SK-N-SH (cell line): ENCODE results near the gene GLIS1. TPM values are rescaled to one million over a fixed set of nuclear protein-coding genes. Genes with fewer than 3 reads are reported as not detected.

ENCODE experiments used
- CTCF ChIA-PET: fragments of 300-600, 350-600 bp; formaldehyde crosslinking; extraction: SDS; loops from one replicate; lab custom pipeline; 2021; lab: Yijun Ruan, JAX
- POLR2A ChIA-PET: fragments of 350-600 bp; sonication (Branson Sonifier 250); formaldehyde crosslinking; extraction: SDS; loops from one replicate; lab custom pipeline; 2020; ENCODE audit warnings: antibody characterized with exemption, inconsistent platforms; lab: Yijun Ruan, JAX
- DNase-seq: peaks from one replicate; pipeline ENCODE4 v3.0.0; 2012
- H2AFZ ChIP-seq: fragments of 200-600 bp; sonication (generic); 2 replicates; pipeline ENCODE4 v1.8.1; 2016; ENCODE audit warnings: antibody characterized with exemption, mild to moderate bottlenecking, low read depth
- H3F3A ChIP-seq: fragments of 200-600 bp; sonication (generic); replicated peaks from 2 replicates; pipeline ENCODE3; 2016; ENCODE audit warnings: antibody characterized with exemption, mild to moderate bottlenecking; ENCODE audit not compliant: insufficient read depth
- H3K27ac ChIP-seq, 2 experiments: fragments of 200-500 bp in 1 of 2; fragments of 200-600 bp in 1 of 2; sonication (Bioruptor generic) in 1 of 2; sonication (generic), shearing (Covaris generic) in 1 of 2; 2 replicates each; pipeline versions ENCODE4 v1.5.1 to v1.6.1; 2014 to 2016; ENCODE audit warnings: low read depth in 2 of 2, inconsistent platforms in 1 of 2, low read length in 1 of 2, mild to moderate bottlenecking in 1 of 2, mixed read lengths in 1 of 2
- H3K27me3 ChIP-seq: fragments of 200-600 bp; sonication (generic), shearing (Covaris generic); 2 replicates; pipeline ENCODE4 v1.6.1; 2016; ENCODE audit warnings: mixed run types; ENCODE audit not compliant: insufficient read depth
- H3K36me3 ChIP-seq, 2 experiments: fragments of 200-500 bp in 1 of 2; fragments of 200-600 bp in 1 of 2; sonication (Bioruptor generic) in 1 of 2; sonication (generic) in 1 of 2; replicated peaks in 1 of 2; 2 replicates each; pipeline versions ENCODE3 to v1.5.1; 2014 to 2016; ENCODE audit warnings: low read length in 1 of 2, mild to moderate bottlenecking in 1 of 2; ENCODE audit not compliant: insufficient read depth in 2 of 2, control insufficient read depth in 1 of 2
- H3K4me1 ChIP-seq, 2 experiments: fragments of 200-500 bp in 1 of 2; fragments of 200-600 bp in 1 of 2; sonication (Bioruptor generic) in 1 of 2; sonication (generic), shearing (Covaris generic) in 1 of 2; 2 replicates each; pipeline versions ENCODE4 v1.5.1 to v1.6.1; 2014 to 2016; ENCODE audit warnings: low read depth in 1 of 2, low read length in 1 of 2, mixed run types in 1 of 2; ENCODE audit not compliant: insufficient read depth in 2 of 2, control insufficient read depth in 1 of 2
- H3K4me2 ChIP-seq: fragments of 200-600 bp; sonication (generic), shearing (Covaris generic); 2 replicates; pipeline ENCODE4 v1.6.1; 2017; ENCODE audit warnings: mixed run types
- H3K4me3 ChIP-seq, 2 experiments: fragments of 200-500 bp in 1 of 2; fragments of 200-600 bp in 1 of 2; sonication (Bioruptor generic) in 1 of 2; sonication (generic), shearing (Covaris generic) in 1 of 2; 2 replicates each; pipeline versions ENCODE4 v1.5.1 to v1.8.1; 2014 to 2016; ENCODE audit warnings: low read depth in 2 of 2, inconsistent platforms in 1 of 2, low read length in 1 of 2, mild to moderate bottlenecking in 1 of 2, mixed read lengths in 1 of 2, moderate library complexity in 1 of 2
- H3K79me2 ChIP-seq: fragments of 200-600 bp; sonication (generic); 2 replicates; pipeline ENCODE4 v1.8.1; 2017; ENCODE audit warnings: mild to moderate bottlenecking; ENCODE audit not compliant: insufficient read depth
- H3K9ac ChIP-seq: fragments of 200-600 bp; sonication (generic); 2 replicates; pipeline ENCODE4 v1.6.1; 2017; ENCODE audit warnings: mixed run types
- H3K9me2 ChIP-seq: fragments of 200-600 bp; sonication (generic); 2 replicates; pipeline ENCODE4 v1.6.1; 2017; ENCODE audit warnings: mixed run types
- H3K9me3 ChIP-seq: fragments of 200-600 bp; sonication (generic); 2 replicates; pipeline ENCODE4 v1.6.1; 2017; ENCODE audit warnings: mixed run types, mild to moderate bottlenecking, moderate library complexity
- H4K20me1 ChIP-seq: fragments of 200-600 bp; sonication (generic); 2 replicates; pipeline ENCODE4 v1.6.1; 2017; ENCODE audit warnings: mild to moderate bottlenecking, mixed run types; ENCODE audit not compliant: insufficient read depth
- ELF1 ChIP-seq: IDR thresholded peaks from 2 replicates; pipeline ENCODE4 v1.4.0; 2012
- EP300 ChIP-seq, 2 experiments: IDR thresholded peaks; 2 replicates each; pipeline versions ENCODE4 v1.4.0 to v1.6.1; 2012; ENCODE audit warnings: borderline replicate concordance in 1 of 2, low read depth in 1 of 2, low read length in 1 of 2
- FOSL2 ChIP-seq: IDR thresholded peaks from 2 replicates; pipeline ENCODE4 v1.4.0; 2012; ENCODE audit warnings: low read depth, mild to moderate bottlenecking, moderate library complexity, borderline replicate concordance
- GATA2 ChIP-seq: sonication (generic); formaldehyde crosslinking; IDR thresholded peaks from 2 replicates; pipeline ENCODE4 v1.5.0; 2020; ENCODE audit warnings: mild to moderate bottlenecking, missing genetic modification reagents
- IRF3 ChIP-seq: fragments of 150-350 bp; IDR thresholded peaks from 2 replicates; pipeline ENCODE4 v1.6.1; 2016; ENCODE audit warnings: mild to moderate bottlenecking, low read depth, low read length
- JUND ChIP-seq: IDR thresholded peaks from 2 replicates; pipeline ENCODE4 v1.4.0; 2012
- MEF2A ChIP-seq: IDR thresholded peaks from 2 replicates; pipeline ENCODE4 v1.4.0; 2012; ENCODE audit warnings: low read depth, borderline replicate concordance
- MXI1 ChIP-seq: IDR thresholded peaks from 2 replicates; pipeline ENCODE4 v1.6.1; 2012; ENCODE audit warnings: mild to moderate bottlenecking, low read depth, low read length, improper control_type of control experiment
- POLR2AphosphoS5 ChIP-seq: IDR thresholded peaks from 2 replicates; pipeline ENCODE4 v1.6.1; 2012; ENCODE audit warnings: low read depth, low read length
- REST ChIP-seq: IDR thresholded peaks from 2 replicates; pipeline ENCODE4 v1.6.1; 2012; ENCODE audit warnings: mild to moderate bottlenecking, low read depth, low read length, moderate library complexity
- RFX5 ChIP-seq: IDR thresholded peaks from 2 replicates; pipeline ENCODE4 v1.6.1; 2012; ENCODE audit warnings: mild to moderate bottlenecking, improper control_type of control experiment, low read length
- RXRA ChIP-seq: IDR thresholded peaks from 2 replicates; pipeline ENCODE4 v1.4.0; 2012; ENCODE audit warnings: low read depth, mild to moderate bottlenecking, borderline replicate concordance
- USF1 ChIP-seq: IDR thresholded peaks from 2 replicates; pipeline ENCODE4 v1.4.0; 2012; ENCODE audit warnings: low read depth, borderline replicate concordance
- ZBTB33 ChIP-seq: IDR thresholded peaks from 2 replicates; pipeline ENCODE4 v1.4.0; 2012; ENCODE audit warnings: low read depth, borderline replicate concordance
- WGBS: methylation state at CpG from one replicate; pipeline ENCODE4 v1.1.6; 2017; ENCODE audit warnings: low lambda C conversion rate; 5-methylcytosine and 5-hydroxymethylcytosine counted together
- polyA plus RNA-seq, 3 experiments: library from polyadenylated mRNA; depleted of rRNA; stranded (reverse); fragments of >200 nt; gene quantifications; 2 replicates each; pipeline ENCODE4 v1.2.3, GENCODE V29; 2012

GLIS1 gene
- polyA plus RNA-seq, 1 of the 3 experiments (the other 2 are of a cell fraction), result 0.13 TPM

- TF ChIP-seq REST, result no peak
These were observed 137.8 kb downstream of the GLIS1 start (continued) for GRCh38 chr1:53601031-53601745.

- Histone ChIP-seq H3F3A (no peaks in the 10 kb centered on the region), H4K20me1 (no peaks in the 10 kb centered on the region), H3K9me3 (no peaks in the 10 kb centered on the region), H3K36me3 (no peaks in the 10 kb centered on the region), H3K4me1 (no peaks in the 10 kb centered on the region; a peak in 1 of 4 replicates), H3K79me2 (no peaks in the 10 kb centered on the region), H3K4me2 (no peak overlapping the region), H3K9ac (no peak overlapping the region), H3K4me3 (no peak overlapping the region), H2AFZ (no peak overlapping the region), H3K27ac (no peak overlapping the region), H3K9me2 (no peaks in the 10 kb centered on the region), H3K27me3 (no peaks in the 10 kb centered on the region)
- WGBS, result 59% methylated on average over 7 of the region's 8 CpGs
- ChIA-PET POLR2A (no interaction called here), CTCF (interaction anchor here (0.7 to 2.9 kb wide), 8 partner anchors 9 to 678 kb away, joined by 3 to 9 read pairs (median 6); no protein-coding TSS in a partner anchor)
- no peak for DNase-seq
- TF ChIP-seq IRF3 (no peak), ELF1 (no peak), MXI1 (no peak), POLR2AphosphoS5 (no peak), JUND (no peak), MEF2A (no peak), RFX5 (no peak), GATA2 (CRISPR knock-in tag) (no peak), REST (no peak), USF1 (no peak), ZBTB33 (no peak), FOSL2 (no peak), EP300 (IDR thresholded peaks at IDR 0.05; ENCODE audit: borderline replicate concordance in 1 of 2, low read depth in 1 of 2, low read length in 1 of 2) (no peak), RXRA (no peak)
These were observed 138.4 kb downstream of the GLIS1 start for GRCh38 chr1:53600561-53600960.
